Stimulated activated CD8-positive, alpha-beta memory T cell treated with anti-CD3 and anti-CD28 coated beads, Interleukin-12 subunit alpha, Interleukin-12 subunit beta, amount 100 ng/mL, for 24 hours (primary cell): ENCODE measurements around the gene SPSB4.

Experiments used
- DNase-seq: peaks from one replicate; pipeline ENCODE4 v3.0.0-alpha.2; 2020; ENCODE audit errors: extremely low read depth

The SPSB4 gene

DNA sequence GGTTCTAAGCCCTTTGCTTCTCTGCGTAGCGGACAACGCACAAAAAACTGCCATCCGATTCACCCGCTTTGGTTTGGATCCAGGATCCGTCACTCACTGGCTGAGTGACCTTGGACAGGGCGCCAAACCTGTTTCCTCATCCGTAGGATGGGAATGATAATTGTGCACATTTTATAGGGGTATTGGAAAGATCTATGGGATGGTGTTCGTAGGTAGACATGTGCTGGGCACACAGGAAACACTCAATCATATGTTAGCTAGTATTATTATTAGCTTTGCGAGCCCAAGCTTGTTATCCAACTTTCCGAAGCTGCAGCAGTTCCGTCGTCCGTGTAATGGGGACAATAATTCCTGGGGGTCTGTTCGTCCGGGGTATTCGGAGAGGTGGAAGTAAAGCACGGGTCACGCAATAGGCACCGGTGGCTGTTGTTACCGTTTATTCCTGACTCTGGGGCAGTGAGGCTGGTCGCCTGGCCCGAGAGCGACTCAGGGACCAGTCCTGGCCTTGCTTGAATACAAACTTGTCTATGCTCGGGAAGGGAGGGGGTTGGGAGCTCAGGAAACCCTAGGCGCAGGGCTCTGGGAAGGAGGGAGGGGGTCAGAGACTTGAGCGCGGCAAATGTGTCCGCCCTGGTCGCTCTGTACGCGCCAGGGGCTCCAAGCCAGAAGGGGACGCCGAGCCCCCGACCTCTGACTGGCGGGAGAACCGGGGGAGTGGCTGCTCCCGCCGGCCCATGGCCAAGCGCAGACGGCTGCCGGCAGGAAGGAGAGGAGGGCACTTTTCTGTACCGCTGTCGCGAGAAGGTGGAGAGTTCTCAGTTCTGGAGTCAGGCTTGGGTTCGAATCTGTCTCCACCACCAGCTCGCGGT is 1.3 kb downstream of the SPSB4 start:
- no peak for DNase-seq

DNA sequence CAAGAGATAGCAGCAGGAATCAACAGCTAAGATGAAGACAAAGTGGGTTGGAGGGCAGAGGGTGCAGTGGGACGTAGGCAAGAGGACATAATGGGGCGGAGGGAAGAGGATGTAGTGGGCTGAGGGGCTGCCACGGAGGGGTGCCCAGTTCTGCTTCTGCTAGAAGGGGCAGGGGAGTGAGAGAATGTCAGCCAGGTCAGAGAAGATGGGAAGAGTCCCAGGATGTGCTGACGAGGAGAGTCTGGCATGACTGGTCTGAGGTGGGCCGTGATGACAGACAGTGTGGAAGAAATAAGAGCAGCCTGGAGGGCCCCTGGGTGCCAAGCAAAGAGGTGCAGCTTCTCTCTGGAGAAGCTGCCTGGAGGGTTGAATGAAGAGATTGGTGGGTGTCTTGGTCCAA is 4.0 kb downstream of the SPSB4 start:
- no peak for DNase-seq

DNA sequence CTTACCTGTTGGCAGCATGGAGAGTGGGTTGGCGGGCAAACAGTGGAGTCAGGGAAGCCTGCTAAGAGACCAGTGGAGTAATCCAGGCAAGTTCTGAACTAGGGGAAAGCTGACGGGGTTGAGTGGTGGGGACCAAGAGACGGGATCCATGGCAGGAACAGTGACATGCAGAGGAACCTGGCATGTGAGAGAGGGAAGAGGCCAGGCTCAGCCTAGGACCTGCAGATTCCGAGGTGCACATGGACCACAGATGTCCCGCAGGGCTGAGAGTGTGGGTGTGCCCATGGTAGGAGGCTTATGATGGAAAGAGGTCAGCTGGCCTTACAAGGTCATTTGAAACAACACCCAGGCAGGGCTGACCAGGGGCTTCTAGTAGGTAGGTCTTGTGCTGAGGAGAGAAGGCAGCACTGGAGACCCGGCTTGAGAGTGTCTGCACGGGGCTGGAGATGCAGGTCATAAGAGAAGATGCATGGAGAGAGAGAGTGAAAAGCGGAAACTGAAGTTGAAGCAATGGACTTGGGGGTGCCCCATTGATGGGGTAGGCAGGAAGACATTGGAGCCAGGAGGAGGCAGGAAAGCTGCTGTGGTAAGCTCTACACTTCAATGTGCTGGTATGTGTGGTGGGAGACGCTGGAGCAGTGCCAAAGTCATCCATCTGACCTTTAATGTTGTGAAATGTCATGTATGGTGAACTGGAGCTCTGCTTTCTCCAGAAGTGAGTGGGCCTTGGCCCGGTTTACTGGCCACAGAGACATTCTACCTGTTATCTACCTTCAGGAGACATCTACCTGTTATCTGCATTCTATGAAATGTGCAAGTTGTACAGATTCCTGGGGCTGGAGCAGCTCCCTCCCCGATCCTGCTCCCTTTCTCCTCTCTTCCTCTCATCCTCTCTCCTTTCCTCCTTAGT is 4.6 kb downstream of the SPSB4 start:
- no peak for DNase-seq

DNA sequence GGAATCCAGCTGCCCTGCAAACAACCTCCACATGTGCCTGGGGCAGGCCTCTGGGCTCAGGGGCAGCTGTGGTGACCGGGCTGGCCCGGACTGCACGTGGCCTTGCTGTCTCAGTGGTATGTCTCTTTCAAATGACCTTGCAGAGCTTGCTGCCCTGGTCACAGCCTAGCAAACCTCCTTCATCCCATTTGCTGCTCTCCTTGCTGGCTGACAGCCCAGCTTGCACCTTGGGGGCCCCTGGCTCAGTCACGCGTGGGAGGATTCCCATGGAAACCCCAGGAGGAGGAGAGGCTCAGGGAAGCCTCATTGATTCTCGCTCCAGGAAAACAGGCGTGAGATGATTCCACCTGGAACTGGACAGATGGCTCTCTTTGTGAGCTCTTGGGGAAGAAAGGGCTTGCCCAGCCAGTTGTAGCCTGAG is 5.6 kb downstream of the SPSB4 start:
- DNase-seq: no peak

DNA sequence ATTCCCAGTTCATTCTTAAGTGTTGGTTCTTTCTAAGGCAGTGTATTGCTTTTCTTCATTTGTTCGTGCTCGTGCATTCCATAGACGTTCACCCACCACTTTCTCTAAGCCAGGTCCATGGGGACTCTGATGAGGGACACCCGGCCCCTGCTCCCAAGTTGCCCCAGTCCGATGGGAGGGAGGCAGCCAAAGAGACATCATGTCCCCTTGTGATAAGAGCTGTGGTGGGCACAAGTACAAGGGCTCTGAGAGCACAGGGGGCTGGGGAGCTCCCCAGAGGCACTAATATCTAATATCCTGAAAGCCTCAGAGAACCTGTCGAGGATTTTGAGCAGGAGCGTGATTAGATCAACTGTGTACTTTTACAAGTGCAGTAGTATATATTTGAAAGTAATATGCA is 6.3 kb downstream of the SPSB4 start:
- no peak for DNase-seq

DNA sequence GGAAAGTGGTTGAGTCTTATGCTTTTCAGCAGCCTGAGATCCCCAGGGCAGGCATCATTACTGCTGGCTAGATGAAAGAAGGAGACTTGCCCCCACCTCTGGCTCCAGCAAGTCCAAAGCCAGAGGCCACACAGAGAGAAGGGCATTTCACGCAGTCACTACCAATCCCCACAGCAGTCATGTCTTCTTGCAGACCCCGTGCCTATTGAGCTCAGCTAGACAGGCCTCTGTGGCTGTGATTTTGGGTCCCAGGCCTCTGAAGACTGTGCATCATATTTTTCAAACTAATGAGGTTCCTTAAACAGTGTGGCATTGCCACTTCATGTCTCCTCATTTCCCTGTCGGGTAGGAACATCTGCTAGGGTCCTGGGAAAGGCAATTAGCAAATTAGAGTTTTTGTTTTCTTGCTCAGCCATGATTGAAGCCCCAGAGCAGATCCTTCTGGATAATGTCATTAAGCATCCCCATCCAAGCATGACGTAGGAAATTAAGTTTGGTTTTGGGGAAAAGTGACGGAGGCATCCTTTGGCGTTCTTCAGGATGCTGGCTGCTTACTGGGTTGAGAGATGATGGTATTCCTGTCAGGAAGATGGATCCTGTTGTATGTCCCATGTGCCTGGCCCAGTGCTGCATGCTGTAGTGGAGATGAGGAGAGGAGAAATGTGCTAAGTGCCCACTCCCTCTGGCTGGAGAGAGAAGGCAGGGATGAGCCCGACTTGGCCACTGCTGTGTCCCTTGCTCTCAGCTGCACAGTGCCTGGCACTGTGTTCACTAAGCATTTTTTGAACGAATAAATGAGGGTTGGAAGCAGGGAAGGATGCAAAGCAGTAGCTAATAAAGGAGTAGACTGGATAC is 7.0 kb downstream of the SPSB4 start:
- DNase-seq: no peak

DNA sequence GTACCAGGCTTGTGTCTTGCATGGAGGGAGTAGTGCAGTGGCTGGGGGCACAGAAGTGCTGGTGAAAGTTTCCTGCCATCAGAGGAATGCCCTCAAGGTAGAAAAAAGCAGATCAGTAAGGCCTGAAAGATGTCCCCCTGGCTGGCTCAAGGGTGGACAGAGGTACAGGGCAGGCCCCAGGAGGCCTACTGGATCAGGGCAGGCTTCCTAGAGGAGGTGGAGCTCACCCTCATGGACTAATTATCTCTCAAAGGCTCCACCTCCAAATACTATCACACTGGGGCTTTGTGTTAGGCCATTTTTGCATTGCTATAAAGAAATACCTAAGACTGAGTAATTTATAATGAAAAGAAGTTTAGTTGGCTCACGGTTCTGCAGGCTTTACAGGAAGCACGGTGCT is 7.8 kb downstream of the SPSB4 start:
- DNase-seq: no peak

DNA sequence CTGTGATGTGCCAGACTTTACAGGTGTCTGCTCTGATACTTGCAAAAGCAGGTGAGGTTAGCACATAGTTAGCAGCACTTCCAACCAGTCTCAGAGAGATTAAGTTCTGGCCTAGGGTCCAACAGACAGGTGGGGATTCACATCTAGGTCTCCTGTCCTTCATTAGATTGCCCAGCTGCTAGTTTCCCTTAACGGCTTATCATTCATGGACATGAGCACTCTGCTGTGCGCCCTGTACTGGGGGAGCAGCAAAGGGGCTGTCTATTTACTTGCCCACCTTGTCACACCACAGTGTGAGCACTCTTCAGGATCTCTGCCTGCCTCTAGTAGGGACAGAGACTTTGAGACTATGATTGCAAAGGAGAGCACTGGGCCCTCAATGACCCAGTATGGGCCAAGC is 8.7 kb downstream of the SPSB4 start:
- no peak for DNase-seq

DNA sequence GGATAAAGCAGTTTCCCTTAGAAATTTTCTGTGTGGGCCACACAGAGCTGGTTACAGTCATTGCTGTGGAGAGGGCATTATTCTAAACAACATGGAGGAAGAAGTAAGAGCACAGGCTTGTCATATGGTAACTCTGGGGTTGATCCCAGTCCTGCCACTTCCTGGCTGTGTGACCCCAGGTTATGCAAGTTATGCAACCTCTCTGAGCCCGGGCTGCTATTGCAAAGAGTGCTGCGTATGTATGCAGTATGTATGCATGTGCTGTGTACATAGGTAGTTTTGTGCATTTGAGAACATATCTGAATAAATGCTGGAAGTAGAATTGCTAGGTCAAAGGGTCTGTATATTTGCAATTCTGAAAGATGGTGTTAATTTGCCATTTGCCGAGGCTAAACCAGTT is 9.2 kb downstream of the SPSB4 start:
- DNase-seq: no peak

DNA sequence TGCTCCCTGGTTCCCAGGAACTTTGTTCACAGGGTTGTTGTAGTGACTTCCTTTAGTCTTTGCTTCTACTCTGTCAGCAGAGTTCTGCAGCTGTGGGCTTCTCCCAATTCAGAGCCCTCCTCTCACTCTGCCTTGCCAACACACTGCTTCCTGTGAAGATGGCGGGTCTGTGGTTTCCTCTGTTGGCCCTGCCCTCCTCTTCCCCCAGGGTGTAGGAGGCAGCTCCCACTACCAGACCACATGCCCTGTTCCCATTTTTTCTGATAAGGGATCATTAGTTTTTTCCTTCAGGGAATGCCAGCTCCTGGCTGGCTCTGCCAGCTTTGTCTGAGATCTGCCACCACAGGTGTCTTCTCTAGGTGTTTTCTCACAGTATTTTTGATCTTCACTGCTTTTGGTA is 12.7 kb downstream of the SPSB4 start:
- no peak for DNase-seq

DNA sequence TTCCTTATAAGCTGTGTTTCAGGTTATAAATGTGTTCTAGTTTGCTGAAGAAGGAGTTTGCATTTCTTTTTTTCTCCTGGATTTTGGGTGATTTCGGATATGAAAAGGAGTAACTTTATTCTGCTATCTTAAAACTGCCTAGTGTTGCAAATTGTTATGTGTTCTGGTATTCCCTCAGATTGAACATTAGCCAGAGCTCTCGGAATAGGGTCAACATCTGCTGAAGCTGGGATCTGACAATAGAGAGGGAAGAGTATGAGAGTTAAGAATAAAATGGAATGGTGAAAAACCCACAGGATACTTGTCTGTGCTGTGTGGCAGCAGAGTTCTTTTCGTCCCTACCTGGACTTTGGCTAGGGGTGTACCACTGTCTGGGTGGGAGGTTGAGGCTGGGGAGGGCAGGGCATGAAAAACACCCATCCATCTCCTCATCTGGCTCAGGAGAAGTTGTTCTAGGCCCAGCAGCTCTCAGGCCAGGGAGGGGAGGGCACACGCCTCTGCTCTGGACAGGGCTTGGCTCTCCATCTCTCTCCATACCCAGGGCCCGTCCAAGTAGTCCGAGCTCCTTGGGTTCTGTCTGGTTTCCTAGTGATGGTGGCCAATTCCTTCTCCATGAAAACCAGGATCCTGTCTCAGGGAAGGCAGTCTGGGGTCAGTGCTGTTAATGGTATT is 13.2 kb downstream of the SPSB4 start:
- DNase-seq: no peak

DNA sequence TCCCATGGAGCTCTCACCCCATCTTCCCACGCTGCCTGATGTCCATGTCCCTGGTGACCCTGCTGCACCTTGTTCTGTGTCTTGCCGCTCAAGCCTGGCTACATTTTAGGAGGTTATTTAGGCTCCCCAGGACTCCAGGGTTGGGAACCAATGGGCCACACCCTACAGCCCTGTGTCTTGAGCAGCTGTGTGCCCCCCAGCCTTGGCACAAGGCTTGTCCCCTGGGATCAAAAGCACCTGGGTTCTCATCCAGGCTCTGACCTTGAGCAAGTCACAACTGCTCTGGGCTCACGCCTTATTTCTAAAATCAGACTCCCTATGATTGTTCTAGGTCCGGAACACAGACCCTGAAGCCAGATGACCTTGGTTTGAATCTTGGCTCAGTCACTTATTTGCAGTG is 14.1 kb downstream of the SPSB4 start:
- DNase-seq: no peak

DNA sequence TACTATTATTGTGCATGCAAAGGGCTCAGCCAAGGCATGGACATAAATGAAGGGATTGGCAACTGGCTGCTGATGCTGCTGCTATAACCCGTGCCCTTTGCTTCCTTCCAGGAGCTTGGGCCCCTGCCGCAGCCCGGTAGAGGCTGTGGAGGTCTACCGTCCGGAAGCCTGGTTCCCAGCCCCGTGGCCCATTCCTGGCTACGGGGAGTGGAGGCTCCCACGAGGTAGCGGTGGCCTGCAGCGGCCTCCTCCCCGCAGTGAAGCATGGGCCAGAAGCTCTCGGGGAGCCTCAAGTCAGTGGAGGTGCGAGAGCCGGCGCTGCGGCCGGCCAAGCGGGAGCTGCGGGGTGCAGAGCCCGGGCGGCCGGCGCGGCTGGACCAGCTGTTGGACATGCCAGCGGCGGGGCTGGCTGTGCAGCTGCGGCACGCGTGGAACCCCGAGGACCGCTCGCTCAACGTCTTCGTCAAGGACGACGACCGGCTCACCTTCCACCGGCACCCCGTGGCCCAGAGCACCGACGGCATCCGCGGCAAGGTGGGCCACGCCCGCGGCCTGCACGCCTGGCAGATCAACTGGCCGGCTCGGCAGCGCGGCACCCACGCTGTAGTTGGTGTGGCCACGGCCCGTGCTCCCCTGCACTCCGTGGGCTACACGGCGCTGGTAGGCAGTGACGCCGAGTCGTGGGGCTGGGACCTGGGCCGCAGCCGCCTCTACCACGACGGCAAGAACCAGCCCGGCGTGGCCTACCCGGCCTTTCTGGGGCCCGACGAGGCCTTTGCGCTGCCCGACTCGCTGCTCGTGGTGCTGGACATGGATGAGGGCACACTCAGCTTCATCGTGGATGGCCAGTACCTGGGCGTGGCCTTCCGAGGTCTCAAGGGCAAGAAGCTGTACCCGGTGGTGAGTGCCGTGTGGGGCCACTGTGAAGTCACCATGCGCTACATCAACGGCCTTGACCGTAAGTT is 15.0 kb downstream of the SPSB4 start:
- DNase-seq: no peak

DNA sequence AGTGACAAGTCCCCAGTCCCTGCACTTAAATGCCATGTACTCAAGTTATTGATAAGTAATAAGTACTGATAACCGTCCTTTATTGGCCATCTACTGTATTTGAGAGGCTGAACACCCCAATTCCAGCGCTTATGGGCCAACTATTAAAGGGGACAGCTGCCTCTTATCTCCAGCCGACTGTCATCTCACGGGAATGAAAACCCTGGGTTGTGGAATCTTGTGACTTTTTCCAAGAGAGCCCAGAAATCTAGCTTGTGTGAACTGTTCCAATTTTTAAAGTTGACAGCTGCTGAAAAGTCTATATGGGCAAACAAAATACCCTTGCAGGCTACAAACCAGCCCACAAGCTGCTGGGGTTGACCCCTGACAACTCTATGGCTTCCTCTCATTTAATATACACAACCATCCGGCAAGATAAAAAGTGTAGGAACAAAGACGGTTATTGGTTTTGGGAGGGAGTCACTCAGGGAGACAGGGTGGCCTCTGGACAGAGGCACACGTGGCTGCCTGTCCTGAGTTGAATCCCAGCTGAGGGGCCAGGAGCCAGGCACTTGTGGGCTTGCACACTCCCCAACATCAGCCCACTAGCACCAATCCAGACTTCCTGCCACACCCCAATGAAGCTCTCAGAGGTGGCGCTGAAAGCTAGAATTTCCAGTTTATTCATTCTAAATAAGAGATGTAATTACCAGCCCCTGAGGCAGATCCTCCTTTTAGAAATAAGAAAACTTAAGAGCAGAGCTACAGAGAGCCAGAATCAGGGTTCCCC is 16.2 kb downstream of the SPSB4 start:
- DNase-seq: no peak

DNA sequence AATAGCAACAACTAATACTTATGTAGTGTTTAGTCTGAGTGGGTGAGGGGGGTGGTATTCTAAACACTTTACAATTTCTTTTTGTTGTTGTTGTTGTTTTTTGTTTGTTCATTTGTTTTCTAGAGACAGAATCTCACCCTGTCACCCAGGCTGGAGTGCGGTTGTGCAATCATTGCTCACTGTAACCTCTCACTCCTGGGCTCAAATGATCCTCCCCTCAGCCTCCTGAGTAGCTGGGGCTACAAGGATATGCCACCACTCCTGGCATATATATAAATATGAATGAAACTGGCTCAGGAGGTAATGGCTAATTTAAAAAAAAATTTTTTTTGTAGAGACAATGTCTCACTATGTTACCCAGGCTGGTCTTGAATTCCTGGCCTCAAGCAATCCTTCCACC is 19.1 kb downstream of the SPSB4 start:
- DNase-seq: no peak

DNA sequence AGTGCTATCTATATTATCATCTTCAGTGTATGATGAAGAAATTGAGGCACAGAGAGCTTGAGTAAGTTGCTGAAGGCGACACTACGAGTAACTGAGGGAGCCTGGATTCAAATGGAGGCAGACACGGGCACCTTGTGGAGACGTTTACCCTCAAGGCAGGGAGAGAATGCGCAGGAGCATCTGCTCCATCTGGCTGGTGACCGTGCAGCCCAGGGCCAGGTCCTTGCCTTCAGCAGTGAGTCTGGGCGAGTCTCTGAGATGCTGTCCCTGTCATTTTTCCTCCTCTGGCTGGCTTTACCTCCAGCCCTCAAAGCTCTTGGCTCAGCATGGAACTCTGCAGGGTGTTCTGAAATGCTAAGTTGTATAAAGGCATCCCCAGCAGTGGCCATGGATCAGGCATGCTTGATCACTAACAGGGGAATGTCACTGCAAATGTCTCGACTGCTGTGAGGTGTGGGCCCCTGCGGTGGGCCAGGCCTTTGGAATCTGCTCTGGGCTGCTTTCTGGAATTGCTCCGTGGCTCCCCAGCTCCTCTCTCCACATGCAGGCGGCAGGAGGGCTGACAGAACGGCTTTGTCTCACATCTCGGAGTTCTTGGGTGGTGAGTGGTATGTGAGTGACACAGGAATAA is 19.7 kb downstream of the SPSB4 start:
- DNase-seq: no peak

DNA sequence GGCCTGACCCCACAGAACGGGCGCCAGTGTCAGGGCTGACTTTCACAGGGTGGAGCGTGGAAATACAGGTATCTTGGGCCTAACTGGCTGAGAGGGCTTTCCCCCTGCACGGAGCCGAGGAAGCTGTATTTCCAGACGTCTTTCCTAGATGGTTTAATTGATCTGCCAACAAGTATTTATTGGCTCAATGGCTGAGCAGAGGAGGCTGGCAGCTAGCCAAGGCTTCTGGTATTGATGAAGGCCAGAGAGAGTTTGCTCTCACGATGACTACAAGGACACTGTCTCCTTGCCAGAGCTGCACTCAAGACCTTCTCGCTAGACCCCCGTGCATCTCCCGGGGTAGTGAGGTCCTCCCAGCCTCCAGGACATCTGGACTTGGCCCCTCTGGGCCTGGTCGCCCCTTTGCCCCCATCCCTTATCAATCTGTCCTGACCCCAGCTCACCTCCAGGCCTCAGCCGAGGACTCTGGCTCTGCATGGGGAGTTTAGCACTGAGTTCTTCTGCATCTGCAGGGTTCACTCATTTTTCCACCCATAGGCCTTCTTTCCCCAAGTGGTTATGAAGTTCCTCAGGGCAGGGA is 20.6 kb downstream of the SPSB4 start:
- DNase-seq: no peak

DNA sequence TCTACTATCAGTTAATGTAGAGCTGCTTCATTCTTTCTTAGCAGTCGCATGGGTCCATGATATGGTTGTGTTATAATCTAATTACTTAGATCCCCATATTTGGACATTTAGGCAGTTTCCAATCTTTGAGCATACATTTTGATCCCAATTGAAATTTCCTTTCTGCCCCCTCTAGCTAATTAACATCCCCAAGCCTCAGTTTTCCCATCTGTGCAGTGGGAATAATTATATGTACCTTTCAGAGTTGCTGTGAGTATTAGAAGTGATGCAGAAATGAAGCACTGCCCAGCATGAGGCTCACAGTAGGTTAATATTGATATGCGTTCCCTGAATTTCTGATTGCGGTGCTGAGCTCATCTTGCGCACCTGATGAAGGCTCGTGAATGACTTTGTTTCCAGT is 21.8 kb downstream of the SPSB4 start:
- DNase-seq: no peak

DNA sequence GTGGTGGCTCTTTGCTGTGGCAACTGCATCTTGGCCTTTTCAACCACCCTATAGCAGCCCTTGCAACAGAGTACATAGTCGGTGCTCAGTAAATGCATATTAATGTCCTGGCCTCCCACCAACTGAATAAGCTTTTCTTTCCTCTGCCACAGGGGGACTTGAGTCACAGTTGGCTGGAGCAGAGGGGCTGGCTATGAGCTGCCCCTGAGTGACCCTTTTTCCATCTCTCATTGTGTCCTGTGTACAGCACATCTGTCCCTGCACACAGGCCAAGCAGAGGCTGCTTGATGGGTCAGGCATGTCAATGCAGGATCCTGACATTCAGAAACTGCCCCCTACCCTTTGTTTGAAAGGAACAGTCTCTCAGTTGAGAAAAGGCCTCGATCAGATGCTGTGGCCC is 22.4 kb downstream of the SPSB4 start:
- DNase-seq: no peak
